ENCODE data around the gene NR1D2.
"Not testable (repeated sequence)": the region's sequence is repeated elsewhere in the genome, so short reads cannot be mapped to it uniquely, and the experiment has no call there.

NR1D2 gene

GRCh38 chr3:23944861-23945662 lies at the start of gene NR1D2:
Gene NR1D2, plus strand, starts transcription at chr3:23945286. Its CDS starts 293 bp downstream, at chr3:23945579.
- in situ Hi-C loops (cut with MboI; ENCODE audit: low sequenced_read_pairs): no loop called here
- peak within 1 kb of the TSS; percentile 70 for H3K4me3 ChIP-seq
- DNase-seq (ENCODE audit: low spot score in 2 of 2): peak; percentile 83 to 91
- H3K27me3 ChIP-seq (ENCODE audit: low read depth): no peaks in the 10 kb centered on the region
- H3K9me3 ChIP-seq: no peaks in the 10 kb centered on the region
- H3K4me1 ChIP-seq: peaks cover 25% of the 10 kb centered on the region
- no peaks in the 10 kb centered on the region for H3K36me3 ChIP-seq (replicated peaks)

- no peak overlapping the region for H3K4me3 ChIP-seq
- peaks cover 29% of the 10 kb centered on the region for H3K36me3 ChIP-seq (replicated peaks)
- H3K27me3 ChIP-seq (ENCODE audit: low read depth): no peaks in the 10 kb centered on the region
- no peaks in the 10 kb centered on the region for H3K4me1 ChIP-seq
- in situ Hi-C loops (cut with MboI; ENCODE audit: low sequenced_read_pairs): no loop called here
- H3K9me3 ChIP-seq: no peaks in the 10 kb centered on the region
- DNase-seq (ENCODE audit: low spot score in 2 of 2): no peak
Observed at GRCh38 chr3:23900744-23901143, 44.3 kb upstream of the NR1D2 start.

DNA sequence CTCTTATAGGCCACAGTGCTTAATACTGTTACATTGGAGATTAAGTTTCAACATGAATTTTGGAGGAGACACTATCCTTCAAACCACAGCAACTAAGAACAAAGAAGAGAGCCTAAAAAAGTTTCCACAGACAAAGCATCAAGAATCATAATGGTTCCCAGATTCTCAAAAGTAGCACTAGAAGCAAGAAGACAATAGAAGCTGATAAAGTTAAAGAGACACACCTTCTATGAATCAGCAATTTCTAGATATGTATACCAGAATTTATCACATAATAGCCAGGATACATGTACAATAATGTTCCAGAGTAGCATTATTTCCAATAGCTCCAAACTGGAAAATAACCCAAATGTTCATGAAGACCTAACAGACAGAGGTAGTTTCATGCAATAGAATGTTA lies 40.5 kb upstream of the NR1D2 start:
- in situ Hi-C loops (cut with MboI; ENCODE audit: low sequenced_read_pairs): no loop called here
- Histone ChIP-seq H3K36me3 (replicated peaks) (peaks cover 24% of the 10 kb centered on the region), H3K27me3 (ENCODE audit: low read depth) (no peaks in the 10 kb centered on the region)

GRCh38 chr3:23909341-23909740 lies 35.7 kb upstream of the NR1D2 start:
- in situ Hi-C loops (cut with MboI; ENCODE audit: low sequenced_read_pairs): no loop called here
- Histone ChIP-seq H3K4me1 (peaks cover 8% of the 10 kb centered on the region), H3K9me3 (no peaks in the 10 kb centered on the region), H3K27me3 (ENCODE audit: low read depth) (no peaks in the 10 kb centered on the region), H3K4me3 (no peak overlapping the region), H3K36me3 (replicated peaks) (peaks cover 20% of the 10 kb centered on the region)
- no peak for DNase-seq (ENCODE audit: low spot score in 2 of 2)

More for the DNA sequence above, 40.5 kb upstream of the NR1D2 start:
- no peak for DNase-seq (ENCODE audit: low spot score in 2 of 2)
- Histone ChIP-seq H3K4me1 (no peaks in the 10 kb centered on the region), H3K4me3 (no peak overlapping the region), H3K9me3 (no peaks in the 10 kb centered on the region)

DNA sequence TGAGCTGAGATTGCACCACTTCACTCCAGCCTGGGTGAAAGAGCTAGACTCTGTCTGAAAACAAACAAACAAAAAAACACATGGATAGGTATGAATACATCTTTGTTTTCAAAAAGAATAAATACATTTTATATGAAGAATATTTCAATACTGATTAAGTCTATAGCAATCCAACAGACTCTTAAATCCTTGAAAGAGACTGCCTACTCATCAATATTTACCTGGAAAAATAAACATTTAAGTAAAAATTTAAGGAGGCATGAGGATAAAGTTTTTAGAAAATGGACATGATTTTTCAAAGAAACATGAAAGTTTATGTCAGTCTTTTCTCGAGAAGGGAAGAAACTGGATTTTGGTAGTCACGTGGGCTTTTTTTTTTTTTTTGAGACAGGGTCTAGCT lies 33.7 kb upstream of the NR1D2 start:
- no peak overlapping the region for H3K4me3 ChIP-seq
- no peaks in the 10 kb centered on the region for H3K9me3 ChIP-seq
- peaks cover 12% of the 10 kb centered on the region for H3K4me1 ChIP-seq
- H3K27me3 ChIP-seq (ENCODE audit: low read depth): no peaks in the 10 kb centered on the region
- DNase-seq (ENCODE audit: low spot score in 2 of 2): no peak
- in situ Hi-C loops (cut with MboI; ENCODE audit: low sequenced_read_pairs): no loop called here
- H3K36me3 ChIP-seq (replicated peaks): peaks cover 20% of the 10 kb centered on the region

DNA sequence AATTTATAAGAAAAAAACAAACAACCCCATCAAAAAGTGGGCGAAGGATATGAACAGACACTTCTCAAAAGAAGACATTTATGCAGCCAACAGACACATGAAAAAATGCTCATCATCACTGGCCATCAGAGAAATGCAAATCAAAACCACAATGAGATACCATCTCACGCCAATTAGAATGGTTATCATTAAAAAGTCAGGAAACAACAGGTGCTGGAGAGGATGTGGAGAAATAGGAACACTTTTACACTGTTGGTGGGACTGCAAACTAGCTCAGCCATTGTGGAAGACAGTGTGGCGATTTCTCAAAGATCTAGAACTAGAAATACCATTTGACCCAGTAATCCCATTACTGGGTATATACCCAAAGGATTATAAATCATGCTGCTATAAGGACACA lies 32.8 kb upstream of the NR1D2 start:
- H3K27me3 ChIP-seq (ENCODE audit: low read depth); in situ Hi-C loops (cut with MboI; ENCODE audit: low sequenced_read_pairs); H3K4me3 ChIP-seq; H3K9me3 ChIP-seq; DNase-seq (ENCODE audit: low spot score in 2 of 2): not testable (repeated sequence)
- Histone ChIP-seq H3K36me3 (replicated peaks) (peaks cover 23% of the 10 kb centered on the region), H3K4me1 (peaks cover 12% of the 10 kb centered on the region)

- Histone ChIP-seq H3K36me3 (replicated peaks) (peaks cover 25% of the 10 kb centered on the region), H3K9me3 (no peaks in the 10 kb centered on the region), H3K4me3 (no peak overlapping the region), H3K4me1 (peaks cover 12% of the 10 kb centered on the region), H3K27me3 (ENCODE audit: low read depth) (no peaks in the 10 kb centered on the region)
- DNase-seq (ENCODE audit: low spot score in 2 of 2): no peak
- in situ Hi-C loops (cut with MboI; ENCODE audit: low sequenced_read_pairs): no loop called here
Observed at GRCh38 chr3:23913182-23913581, 31.9 kb upstream of the NR1D2 start.

- no peaks in the 10 kb centered on the region for H3K9me3 ChIP-seq
- no peaks in the 10 kb centered on the region for H3K27me3 ChIP-seq (ENCODE audit: low read depth)
- peaks cover 17% of the 10 kb centered on the region for H3K4me1 ChIP-seq
- H3K4me3 ChIP-seq: no peak overlapping the region
- peaks cover 32% of the 10 kb centered on the region for H3K36me3 ChIP-seq (replicated peaks)
- DNase-seq (ENCODE audit: low spot score in 2 of 2): no peak
- in situ Hi-C loops (cut with MboI; ENCODE audit: low sequenced_read_pairs): no loop called here
Observed at GRCh38 chr3:23913873-23914743, 31.0 kb upstream of the NR1D2 start.

DNA sequence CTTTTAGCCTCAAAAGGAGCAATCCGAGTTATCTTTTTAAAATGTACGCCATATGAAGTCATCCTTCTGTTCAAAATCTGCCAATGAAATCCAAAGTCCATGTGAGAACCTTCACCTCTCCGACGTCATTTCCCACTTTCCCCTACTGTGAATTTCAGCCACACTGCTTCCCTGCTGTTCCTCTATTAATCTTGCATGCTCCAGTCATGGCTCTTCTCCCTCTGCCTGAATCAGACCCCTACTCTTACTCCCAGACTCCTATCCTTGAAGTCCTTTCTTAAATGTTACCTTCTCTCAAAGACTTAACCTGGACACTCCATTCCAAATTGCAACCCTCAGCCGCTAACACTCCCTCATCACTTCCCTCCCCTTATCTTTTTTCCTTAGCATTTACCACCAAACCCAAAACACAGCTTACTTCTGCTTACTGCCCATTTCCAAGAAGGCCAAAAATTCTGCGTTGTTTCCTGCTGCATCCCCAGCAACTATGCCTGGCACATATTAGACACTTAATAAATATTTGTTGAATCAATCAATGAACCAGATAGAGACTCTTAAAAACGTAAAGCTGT lies 29.5 kb upstream of the NR1D2 start:
- H3K4me3 ChIP-seq: peak overlapping the region; percentile 99
- peak; percentile 33 to 54 for DNase-seq (ENCODE audit: low spot score in 2 of 2)
- no peaks in the 10 kb centered on the region for H3K27me3 ChIP-seq (ENCODE audit: low read depth)
- H3K4me1 ChIP-seq: peaks cover 22% of the 10 kb centered on the region
- peaks cover 41% of the 10 kb centered on the region for H3K36me3 ChIP-seq (replicated peaks)
- no peaks in the 10 kb centered on the region for H3K9me3 ChIP-seq
- in situ Hi-C loops (cut with MboI; ENCODE audit: low sequenced_read_pairs): no loop called here

- in situ Hi-C loops (cut with MboI; ENCODE audit: low sequenced_read_pairs): no loop called here
- no peaks in the 10 kb centered on the region for H3K9me3 ChIP-seq
- H3K4me1 ChIP-seq: peaks cover 22% of the 10 kb centered on the region
- peaks cover 37% of the 10 kb centered on the region for H3K36me3 ChIP-seq (replicated peaks)
- no peak for DNase-seq (ENCODE audit: low spot score in 2 of 2)
- peak overlapping the region; percentile 99 for H3K4me3 ChIP-seq
- no peaks in the 10 kb centered on the region for H3K27me3 ChIP-seq (ENCODE audit: low read depth)
Observed at GRCh38 chr3:23916152-23916885, 28.8 kb upstream of the NR1D2 start.

DNA sequence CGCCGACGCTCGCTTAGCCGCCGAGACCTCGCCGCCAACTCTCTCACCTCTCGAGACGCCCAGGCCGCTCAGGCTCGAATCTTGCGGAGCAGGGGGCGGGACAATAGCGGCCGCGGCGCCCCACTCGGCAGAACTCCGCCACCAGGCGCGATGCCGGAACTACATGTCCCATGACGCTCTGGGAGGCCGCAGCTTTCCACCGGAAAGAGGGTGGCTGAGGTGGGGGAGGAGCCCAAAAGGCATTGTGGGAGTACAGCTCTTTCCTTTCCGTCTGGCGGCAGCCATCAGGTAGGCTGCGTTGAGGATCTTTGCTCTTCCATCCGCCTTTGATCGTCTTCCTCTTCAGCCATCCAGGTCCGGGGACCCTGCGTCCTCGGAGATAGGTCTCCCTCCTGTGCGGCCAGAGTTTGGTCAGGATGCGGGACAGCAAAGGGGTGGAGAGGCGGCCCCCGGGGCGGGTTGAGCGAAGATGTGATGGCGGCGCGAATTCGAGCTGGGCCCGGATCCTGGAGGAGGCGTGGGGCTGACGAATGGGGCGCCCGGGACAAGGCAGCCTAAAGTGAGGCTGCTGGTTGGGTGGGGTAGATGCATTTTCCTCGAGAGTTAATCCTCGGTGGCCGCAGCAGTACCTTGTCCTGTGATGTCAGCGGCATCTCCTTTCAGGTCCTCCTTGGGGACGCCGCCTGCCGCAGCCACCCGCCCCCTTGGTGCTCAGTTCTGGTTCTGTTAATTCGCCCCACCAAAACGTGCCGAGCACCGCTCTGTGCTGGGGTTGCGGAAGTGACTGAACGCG lies 28.0 kb upstream of the NR1D2 start, which contains the start of the genes NKIRAS1 and RPL15:
TSS of gene NKIRAS1 (minus strand) at position 105 of the 793 bp plus-strand sequence. CDS start 6,086 bp downstream, outside the sequence.
TSS of gene RPL15 (plus strand) at position 247 of the 793 bp plus-strand sequence. CDS start 728 bp downstream, outside the sequence.
- peaks cover 22% of the 10 kb centered on the region for H3K4me1 ChIP-seq
- peak within 1 kb of the TSS; percentile 99 for H3K4me3 ChIP-seq
- DNase-seq (ENCODE audit: low spot score in 2 of 2): peak; percentile 96 to 99
- in situ Hi-C loops (cut with MboI; ENCODE audit: low sequenced_read_pairs): no loop called here
- peaks cover 37% of the 10 kb centered on the region for H3K36me3 ChIP-seq (replicated peaks)
- H3K9me3 ChIP-seq: no peaks in the 10 kb centered on the region
- H3K27me3 ChIP-seq (ENCODE audit: low read depth): no peaks in the 10 kb centered on the region

DNA sequence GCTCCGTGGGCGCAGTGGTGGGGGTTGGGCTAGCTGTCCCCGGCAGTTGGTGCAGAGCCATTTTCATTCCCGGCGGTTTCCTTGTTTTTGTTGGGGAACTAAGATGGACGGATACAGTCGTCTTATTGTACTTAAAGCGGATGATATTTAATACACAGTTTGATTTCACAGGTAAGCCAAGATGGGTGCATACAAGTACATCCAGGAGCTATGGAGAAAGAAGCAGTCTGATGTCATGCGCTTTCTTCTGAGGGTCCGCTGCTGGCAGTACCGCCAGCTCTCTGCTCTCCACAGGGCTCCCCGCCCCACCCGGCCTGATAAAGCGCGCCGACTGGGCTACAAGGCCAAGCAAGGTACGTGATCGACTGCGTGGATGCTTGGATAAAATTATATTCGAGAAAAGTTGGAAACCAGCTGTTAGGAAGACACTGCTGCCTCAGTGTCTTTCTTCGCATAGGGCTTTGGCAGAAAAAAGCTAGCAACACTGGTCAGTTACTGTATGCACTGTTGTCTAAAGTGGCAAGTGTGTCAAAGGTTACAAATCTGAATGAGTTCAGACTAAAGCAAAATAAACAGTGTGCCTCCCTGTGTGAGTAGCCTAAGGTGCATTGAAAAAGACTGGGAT lies 27.3 kb upstream of the NR1D2 start:
- peaks cover 37% of the 10 kb centered on the region for H3K36me3 ChIP-seq (replicated peaks)

More for the DNA sequence above, 27.3 kb upstream of the NR1D2 start:
- H3K27me3 ChIP-seq (ENCODE audit: low read depth); H3K9me3 ChIP-seq; in situ Hi-C loops (cut with MboI; ENCODE audit: low sequenced_read_pairs): not testable (repeated sequence)
- Histone ChIP-seq H3K4me3 (peak overlapping the region; percentile 99), H3K4me1 (peaks cover 22% of the 10 kb centered on the region)
- DNase-seq (ENCODE audit: low spot score in 2 of 2): peak in 1 of 2 experiments; percentile 79
